Measurements from ENCODE around the gene TMEM108. TPM values are rescaled to one million over a fixed set of nuclear protein-coding genes. Genes with fewer than 3 reads are reported as not detected.

Gene TMEM108
- polyA plus RNA-seq, 1 donor from 2014 or later, result 2.1 TPM

DNA sequence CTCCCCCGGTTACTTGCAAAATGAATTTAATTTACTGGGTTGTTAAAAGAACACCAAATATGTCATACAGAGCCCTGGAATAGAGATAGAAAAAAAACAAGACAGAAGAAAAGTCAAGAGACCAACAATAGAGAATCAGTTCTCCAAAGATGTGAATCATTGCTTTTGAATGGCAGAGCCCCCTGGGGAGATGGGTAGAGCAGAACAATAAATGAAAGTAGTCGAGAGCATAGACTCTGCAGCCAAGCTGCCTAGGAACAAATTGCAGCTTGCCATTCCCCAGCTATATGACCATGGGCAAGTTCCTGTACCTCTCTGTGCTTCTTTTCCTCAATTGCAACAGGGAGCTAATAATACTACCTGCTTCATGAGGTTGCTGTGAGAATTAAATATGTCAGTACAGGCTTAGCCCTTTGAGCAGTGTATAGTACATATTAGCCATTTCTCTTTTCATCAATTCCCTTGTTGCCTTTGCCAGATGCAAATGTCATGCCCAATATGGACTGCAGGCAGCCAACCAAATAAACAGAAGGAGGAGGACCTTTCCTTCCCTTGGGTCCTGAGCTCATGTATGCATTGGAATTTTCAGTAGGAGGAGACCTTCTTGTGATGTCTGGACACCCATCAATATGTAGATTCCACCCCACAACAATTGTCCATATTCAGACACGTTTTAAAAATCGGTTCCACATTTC lies 336.7 kb downstream of the TMEM108 start:
- Histone ChIP-seq H3K79me2 (replicated peaks; ENCODE audit: insufficient read depth, low read length) (no peaks in the 10 kb centered on the region), H4K20me1 (ENCODE audit: insufficient read depth) (no peaks in the 10 kb centered on the region), H3K9me2 (ENCODE audit: insufficient read depth, low read length) (no peaks in the 10 kb centered on the region), H3K36me3 (ENCODE audit: insufficient read depth, low read length) (no peaks in the 10 kb centered on the region), H2AFZ (ENCODE audit: low read depth, low read length) (no peak overlapping the region), H3K27ac (ENCODE audit: low read length) (peak overlapping the region; percentile 26), H3K4me3 (ENCODE audit: low read length) (peak overlapping the region; percentile 37), H3F3A (ENCODE audit: insufficient read depth, low read length, poor library complexity, severe bottlenecking) (no peaks in the 10 kb centered on the region), H3K9ac (ENCODE audit: low read length) (no peak overlapping the region), H3K4me2 (ENCODE audit: low read length) (no peak overlapping the region), H3K27me3 (ENCODE audit: insufficient read depth, low read depth, low read length) (no peaks in the 10 kb centered on the region), H3K9me3 (ENCODE audit: low read length) (no peaks in the 10 kb centered on the region)
- TF ChIP-seq, protein P1, sequence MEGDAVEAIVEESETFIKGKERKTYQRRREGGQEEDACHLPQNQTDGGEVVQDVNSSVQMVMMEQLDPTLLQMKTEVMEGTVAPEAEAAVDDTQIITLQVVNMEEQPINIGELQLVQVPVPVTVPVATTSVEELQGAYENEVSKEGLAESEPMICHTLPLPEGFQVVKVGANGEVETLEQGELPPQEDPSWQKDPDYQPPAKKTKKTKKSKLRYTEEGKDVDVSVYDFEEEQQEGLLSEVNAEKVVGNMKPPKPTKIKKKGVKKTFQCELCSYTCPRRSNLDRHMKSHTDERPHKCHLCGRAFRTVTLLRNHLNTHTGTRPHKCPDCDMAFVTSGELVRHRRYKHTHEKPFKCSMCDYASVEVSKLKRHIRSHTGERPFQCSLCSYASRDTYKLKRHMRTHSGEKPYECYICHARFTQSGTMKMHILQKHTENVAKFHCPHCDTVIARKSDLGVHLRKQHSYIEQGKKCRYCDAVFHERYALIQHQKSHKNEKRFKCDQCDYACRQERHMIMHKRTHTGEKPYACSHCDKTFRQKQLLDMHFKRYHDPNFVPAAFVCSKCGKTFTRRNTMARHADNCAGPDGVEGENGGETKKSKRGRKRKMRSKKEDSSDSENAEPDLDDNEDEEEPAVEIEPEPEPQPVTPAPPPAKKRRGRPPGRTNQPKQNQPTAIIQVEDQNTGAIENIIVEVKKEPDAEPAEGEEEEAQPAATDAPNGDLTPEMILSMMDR (IDR thresholded peaks at IDR 0.05; ENCODE audit: poor library complexity, severe bottlenecking), result no peak
- TF ChIP-seq MXI1 (conservative IDR thresholded peaks at IDR 0.05; ENCODE audit: poor library complexity, severe bottlenecking) (no peak), POLR2AphosphoS5 (IDR thresholded peaks at IDR 0.05) (peak; percentile 12), SMC3 (conservative IDR thresholded peaks at IDR 0.05; ENCODE audit: poor library complexity) (peak; percentile 31), EZH2 (IDR thresholded peaks at IDR 0.05; ENCODE audit: borderline replicate concordance, insufficient read depth, low read length, poor library complexity, severe bottlenecking) (no peak), RAD21 (conservative IDR thresholded peaks at IDR 0.05) (peak; percentile 27), TAF1 (IDR thresholded peaks at IDR 0.05; ENCODE audit: low read depth) (no peak), EP300 (conservative IDR thresholded peaks at IDR 0.05; ENCODE audit: poor library complexity, severe bottlenecking) (no peak)
- TF ChIP-seq, protein P2, sequence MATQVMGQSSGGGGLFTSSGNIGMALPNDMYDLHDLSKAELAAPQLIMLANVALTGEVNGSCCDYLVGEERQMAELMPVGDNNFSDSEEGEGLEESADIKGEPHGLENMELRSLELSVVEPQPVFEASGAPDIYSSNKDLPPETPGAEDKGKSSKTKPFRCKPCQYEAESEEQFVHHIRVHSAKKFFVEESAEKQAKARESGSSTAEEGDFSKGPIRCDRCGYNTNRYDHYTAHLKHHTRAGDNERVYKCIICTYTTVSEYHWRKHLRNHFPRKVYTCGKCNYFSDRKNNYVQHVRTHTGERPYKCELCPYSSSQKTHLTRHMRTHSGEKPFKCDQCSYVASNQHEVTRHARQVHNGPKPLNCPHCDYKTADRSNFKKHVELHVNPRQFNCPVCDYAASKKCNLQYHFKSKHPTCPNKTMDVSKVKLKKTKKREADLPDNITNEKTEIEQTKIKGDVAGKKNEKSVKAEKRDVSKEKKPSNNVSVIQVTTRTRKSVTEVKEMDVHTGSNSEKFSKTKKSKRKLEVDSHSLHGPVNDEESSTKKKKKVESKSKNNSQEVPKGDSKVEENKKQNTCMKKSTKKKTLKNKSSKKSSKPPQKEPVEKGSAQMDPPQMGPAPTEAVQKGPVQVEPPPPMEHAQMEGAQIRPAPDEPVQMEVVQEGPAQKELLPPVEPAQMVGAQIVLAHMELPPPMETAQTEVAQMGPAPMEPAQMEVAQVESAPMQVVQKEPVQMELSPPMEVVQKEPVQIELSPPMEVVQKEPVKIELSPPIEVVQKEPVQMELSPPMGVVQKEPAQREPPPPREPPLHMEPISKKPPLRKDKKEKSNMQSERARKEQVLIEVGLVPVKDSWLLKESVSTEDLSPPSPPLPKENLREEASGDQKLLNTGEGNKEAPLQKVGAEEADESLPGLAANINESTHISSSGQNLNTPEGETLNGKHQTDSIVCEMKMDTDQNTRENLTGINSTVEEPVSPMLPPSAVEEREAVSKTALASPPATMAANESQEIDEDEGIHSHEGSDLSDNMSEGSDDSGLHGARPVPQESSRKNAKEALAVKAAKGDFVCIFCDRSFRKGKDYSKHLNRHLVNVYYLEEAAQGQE (IDR thresholded peaks at IDR 0.05; ENCODE audit: borderline replicate concordance), result no peak

DNA sequence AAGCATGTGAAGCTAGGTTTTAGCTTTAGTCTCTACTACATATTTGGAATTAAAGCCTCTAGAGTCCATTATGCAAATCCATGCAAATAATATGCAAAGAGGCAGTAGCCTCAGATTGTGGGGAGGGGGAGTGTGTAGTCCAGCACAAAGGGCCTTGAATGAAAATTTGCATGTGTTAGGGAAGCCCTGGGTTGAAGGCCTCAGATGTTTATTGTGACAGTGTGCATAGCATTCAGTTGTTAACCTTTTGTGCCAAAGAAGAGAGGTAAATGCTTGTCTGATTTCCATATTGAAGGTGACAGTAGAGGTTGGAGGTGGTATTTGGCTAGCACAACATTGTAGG lies 337.2 kb downstream of the TMEM108 start:
- Histone ChIP-seq H3K79me2 (replicated peaks; ENCODE audit: insufficient read depth, low read length) (no peaks in the 10 kb centered on the region), H4K20me1 (ENCODE audit: insufficient read depth) (no peaks in the 10 kb centered on the region), H3F3A (ENCODE audit: insufficient read depth, low read length, poor library complexity, severe bottlenecking) (no peaks in the 10 kb centered on the region), H2AFZ (ENCODE audit: low read depth, low read length) (no peak overlapping the region), H3K27ac (ENCODE audit: low read length) (no peak overlapping the region), H3K4me2 (ENCODE audit: low read length) (no peak overlapping the region), H3K27me3 (ENCODE audit: insufficient read depth, low read depth, low read length) (no peaks in the 10 kb centered on the region), H3K4me3 (ENCODE audit: low read length) (peak overlapping the region; percentile 37), H3K9me3 (ENCODE audit: low read length) (no peaks in the 10 kb centered on the region), H3K36me3 (ENCODE audit: insufficient read depth, low read length) (no peaks in the 10 kb centered on the region), H3K9me2 (ENCODE audit: insufficient read depth, low read length) (no peaks in the 10 kb centered on the region), H3K9ac (ENCODE audit: low read length) (no peak overlapping the region)
- TF ChIP-seq MXI1 (conservative IDR thresholded peaks at IDR 0.05; ENCODE audit: poor library complexity, severe bottlenecking) (no peak), EP300 (conservative IDR thresholded peaks at IDR 0.05; ENCODE audit: poor library complexity, severe bottlenecking) (no peak), EZH2 (IDR thresholded peaks at IDR 0.05; ENCODE audit: borderline replicate concordance, insufficient read depth, low read length, poor library complexity, severe bottlenecking) (no peak), POLR2AphosphoS5 (IDR thresholded peaks at IDR 0.05) (no peak), SMC3 (conservative IDR thresholded peaks at IDR 0.05; ENCODE audit: poor library complexity) (no peak), TAF1 (IDR thresholded peaks at IDR 0.05; ENCODE audit: low read depth) (no peak), RAD21 (conservative IDR thresholded peaks at IDR 0.05) (no peak)
- TF ChIP-seq, protein P2 (IDR thresholded peaks at IDR 0.05; ENCODE audit: borderline replicate concordance), result no peak
- TF ChIP-seq, protein P1 (IDR thresholded peaks at IDR 0.05; ENCODE audit: poor library complexity, severe bottlenecking), result no peak

Data from neural cell (in vitro differentiated cells).